SK-N-MC (cell line): Measurements from ENCODE around the gene EHBP1.

ENCODE experiments used
- EZH2 ChIP-seq: fragments of 200-600 bp; sonication (generic); IDR thresholded peaks from one replicate; pipeline ENCODE4 v1.6.1; 2017; ENCODE audit warnings: antibody characterized with exemption
- FOXP2 ChIP-seq: optimal IDR thresholded peaks from 2 replicates; pipeline ENCODE3; 2011; ENCODE audit warnings: mild to moderate bottlenecking, moderate library complexity; ENCODE audit not compliant: insufficient read depth; ENCODE audit errors: extremely low read length, control extremely low read depth
- POLR2AphosphoS5 ChIP-seq: IDR thresholded peaks from 2 replicates; pipeline ENCODE4 v1.6.1; 2012; ENCODE audit warnings: mild to moderate bottlenecking, low read depth, low read length, borderline replicate concordance

DNA sequence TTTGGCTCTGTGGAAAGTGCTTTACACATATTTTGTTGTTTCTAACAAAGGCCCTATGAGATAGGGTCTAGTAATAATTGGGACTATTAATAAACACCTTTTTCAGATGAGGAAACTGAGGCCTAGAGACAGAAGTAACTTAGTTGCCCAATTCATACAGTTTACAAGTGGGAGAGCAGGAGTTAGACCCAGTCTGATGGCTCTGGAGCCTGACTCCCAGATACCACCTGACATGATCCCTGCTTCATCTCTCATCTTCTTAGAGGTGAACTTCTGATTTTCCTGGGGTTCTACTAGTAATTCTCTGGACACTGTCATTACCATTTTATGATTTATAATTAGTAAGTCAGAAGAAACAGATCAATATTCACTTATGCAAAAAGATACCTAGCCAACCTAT, 296.1 kb downstream of the EHBP1 start:
- no peak for TF ChIP-seq POLR2AphosphoS5
- TF ChIP-seq EZH2 = no peak
- TF ChIP-seq FOXP2 = no peak
